H1 (cell line): ENCODE results near the gene CADM1. TPM values are rescaled to one million over a fixed set of nuclear protein-coding genes. Genes with fewer than 3 reads are reported as not detected.

Source experiments
- HDAC2 ChIP-seq, 2 experiments: fragments of 300-600 bp in 1 of 2; sonication (generic) in 1 of 2; IDR thresholded peaks; 2 replicates each; pipeline ENCODE4 v1.6.1; 2011 to 2012; ENCODE audit warnings: low read depth in 2 of 2, low read length in 2 of 2, mild to moderate bottlenecking in 2 of 2, moderate library complexity in 2 of 2, borderline replicate concordance in 1 of 2, inconsistent platforms in 1 of 2
- RNF2 ChIP-seq: fragments of 200-900, 300-1000 bp; sonication (generic); IDR thresholded peaks from 2 replicates; pipeline ENCODE4 v1.7.1; 2016; ENCODE audit warnings: borderline replicate concordance, low read depth, mild to moderate bottlenecking, antibody characterized with exemption, low read length; ENCODE audit not compliant: poor library complexity, severe bottlenecking; ENCODE audit errors: missing control alignments
- SIRT6 ChIP-seq: IDR thresholded peaks from one replicate; pipeline ENCODE4 v1.7.1; 2012; ENCODE audit warnings: low read length, inconsistent platforms
- polyA plus RNA-seq, 7 experiments: library from polyadenylated mRNA; depleted of rRNA in 3 of 7; stranded (reverse) in 5 of 7; unstranded in 2 of 7; fragments of >200 nt in 5 of 7; fragments of 200-250 nt in 2 of 7; gene quantifications; 1 replicate in 5 of 7; 2 replicates in 1 of 7; 4 replicates in 1 of 7; pipeline versions ENCODE4 v1.2.1 to v1.2.3, GENCODE V29; 2011 to 2013; ENCODE audit warnings: missing spikeins in 2 of 7, mixed read lengths in 2 of 7
- total RNA-seq: library from RNA; stranded (reverse); fragmentation: NEBNext Ultra II Directional; extraction: Animal tissue kit (Norgen Biotek cat#: 25700); gene quantifications from 2 replicates; pipeline ENCODE4 v1.2.1, GENCODE V29; 2021

CADM1 gene
- total and polyA plus RNA-seq, 2 of the 8 experiments (the other 6 are each of a cell fraction or from before 2014, with no cell fraction given): 8.3 to 25.3 TPM

GRCh38 chr11:115423728-115424459 is 80.3 kb downstream of the CADM1 start (continued):
- TF ChIP-seq RNF2: no peak
- no peak for TF ChIP-seq SIRT6
- no peak for TF ChIP-seq HDAC2 (IDR thresholded peaks at IDR 0.05; ENCODE audit: borderline replicate concordance in 1 of 2, low read depth in 2 of 2, low read length in 2 of 2)
